Smooth muscle cell (in vitro differentiated cells): ENCODE results near the gene KSR2. TPM values are rescaled to one million over a fixed set of nuclear protein-coding genes. Genes with fewer than 3 reads are reported as not detected.

Experiments
- DNase-seq: peaks from one replicate; lab custom pipeline; 2025; ENCODE audit not compliant: unreplicated experiment; lab: John Stamatoyannopoulos, UW
- H2AFZ ChIP-seq: fragments of 200-600 bp; sonication (generic); 2 replicates; pipeline ENCODE4 v1.6.0; 2016; ENCODE audit warnings: antibody characterized with exemption, low read depth, mild to moderate bottlenecking
- H3F3A ChIP-seq: fragments of 200-600 bp; sonication (generic); 2 replicates; pipeline ENCODE4 v1.6.0; 2017; ENCODE audit warnings: antibody characterized with exemption, low read depth
- H3K27ac ChIP-seq: fragments of 200-600 bp; sonication (generic); 2 replicates; pipeline ENCODE4 v1.5.1; 2016; ENCODE audit warnings: low read depth, mild to moderate bottlenecking
- H3K27me3 ChIP-seq: fragments of 200-600 bp; sonication (generic); 2 replicates; pipeline ENCODE4 v1.6.1; 2016; ENCODE audit warnings: low read depth, mild to moderate bottlenecking
- H3K36me3 ChIP-seq: fragments of 200-600 bp; sonication (generic); 2 replicates; pipeline ENCODE4 v1.5.1; 2016; ENCODE audit warnings: low read depth
- H3K4me1 ChIP-seq: fragments of 200-600 bp; sonication (generic); 2 replicates; pipeline ENCODE4 v1.5.1; 2016; ENCODE audit warnings: low read depth
- H3K4me2 ChIP-seq: fragments of 200-600 bp; sonication (generic); 2 replicates; pipeline ENCODE4 v1.6.0; 2016; ENCODE audit warnings: mild to moderate bottlenecking
- H3K4me3 ChIP-seq: fragments of 200-600 bp; sonication (generic); 2 replicates; pipeline ENCODE4 v1.5.1; 2016; ENCODE audit warnings: mild to moderate bottlenecking
- H3K79me2 ChIP-seq: fragments of 200-600 bp; sonication (generic); 2 replicates; pipeline ENCODE4 v1.6.0; 2016; ENCODE audit warnings: low read depth, mild to moderate bottlenecking
- H3K9ac ChIP-seq: fragments of 200-600 bp; sonication (generic); 2 replicates; pipeline ENCODE4 v1.6.0; 2016; ENCODE audit warnings: low read depth
- H3K9me3 ChIP-seq: fragments of 200-600 bp; sonication (generic); replicated peaks from 2 replicates; pipeline ENCODE4 v1.5.1; 2016; ENCODE audit warnings: low read depth
- H4K20me1 ChIP-seq: fragments of 200-600 bp; sonication (generic); 2 replicates; pipeline ENCODE4 v1.6.0; 2016; ENCODE audit warnings: low read depth
- CTCF ChIP-seq: fragments of 200-600 bp; sonication (generic); IDR thresholded peaks from 2 replicates; pipeline ENCODE4 v1.5.1; 2017; ENCODE audit warnings: borderline replicate concordance, mild to moderate bottlenecking, antibody characterized with exemption; ENCODE audit not compliant: insufficient read depth, poor library complexity, severe bottlenecking
- WGBS: methylation state at CpG from one replicate; pipeline ENCODE4 v1.1.7; 2016; ENCODE audit warnings: low lambda C conversion rate; 5-methylcytosine and 5-hydroxymethylcytosine counted together
- polyA plus RNA-seq: library from polyadenylated mRNA; unstranded; fragments of >200 nt; fragmentation: Nextera tagmentation; extraction: Ambion mirVana; gene quantifications from 2 replicates; pipeline ENCODE4 v1.2.1, GENCODE V29; 2016
- total RNA-seq: library from RNA; depleted of rRNA; stranded (reverse); fragments of >200 nt; gene quantifications from 2 replicates; pipeline ENCODE4 v1.2.3, GENCODE V29; 2014

Gene KSR2
- total and polyA plus RNA-seq, 2 experiments from 2014 or later, result 0.04 TPM; not detected in 1

- DNase-seq, result no peak
- no peaks in the 10 kb centered on the region for H3K79me2 ChIP-seq
- WGBS, result 87% methylated on average over 1 of the region's 1 CpG
- no peak overlapping the region for H3K9ac ChIP-seq
- peaks cover 3% of the 10 kb centered on the region for H3F3A ChIP-seq
- no peak overlapping the region for H3K27ac ChIP-seq
- no peak overlapping the region for H2AFZ ChIP-seq
- H3K36me3 ChIP-seq, result no peaks in the 10 kb centered on the region
- no peaks in the 10 kb centered on the region for H3K4me1 ChIP-seq
- no peaks in the 10 kb centered on the region for H4K20me1 ChIP-seq
- H3K4me2 ChIP-seq, result no peak overlapping the region
- no peak overlapping the region for H3K4me3 ChIP-seq
- no peak for TF ChIP-seq CTCF
- peaks cover 3% of the 10 kb centered on the region for H3K27me3 ChIP-seq
- H3K9me3 ChIP-seq, result no peaks in the 10 kb centered on the region
Observed at GRCh38 chr12:117674763-117675162, 294.0 kb downstream of the KSR2 start.

- TF ChIP-seq CTCF, result no peak
- H2AFZ ChIP-seq, result no peak overlapping the region
- no peaks in the 10 kb centered on the region for H4K20me1 ChIP-seq
- H3K79me2 ChIP-seq, result no peaks in the 10 kb centered on the region
- no peak overlapping the region for H3K9ac ChIP-seq
- no peaks in the 10 kb centered on the region for H3K36me3 ChIP-seq
- 94% methylated on average over 3 of the region's 3 CpGs for WGBS
- peaks cover 3% of the 10 kb centered on the region for H3K27me3 ChIP-seq
- H3K4me3 ChIP-seq, result no peak overlapping the region
- H3K9me3 ChIP-seq, result no peaks in the 10 kb centered on the region
- no peak overlapping the region for H3K4me2 ChIP-seq
- H3F3A ChIP-seq, result peaks cover 3% of the 10 kb centered on the region
- no peak overlapping the region for H3K27ac ChIP-seq
- no peaks in the 10 kb centered on the region for H3K4me1 ChIP-seq
- DNase-seq, result no peak
Observed at GRCh38 chr12:117674313-117674712, 294.5 kb downstream of the KSR2 start.

- no peak overlapping the region for H2AFZ ChIP-seq
- H3K9me3 ChIP-seq, result no peaks in the 10 kb centered on the region
- H3K4me3 ChIP-seq, result no peak overlapping the region
- no peak overlapping the region for H3K9ac ChIP-seq
- peaks cover 16% of the 10 kb centered on the region for H3K27me3 ChIP-seq
- no peaks in the 10 kb centered on the region for H3K36me3 ChIP-seq
- H3K4me1 ChIP-seq, result no peaks in the 10 kb centered on the region
- H3F3A ChIP-seq, result peaks cover 3% of the 10 kb centered on the region
- no peak overlapping the region for H3K4me2 ChIP-seq
- no peak overlapping the region for H3K27ac ChIP-seq
- H3K79me2 ChIP-seq, result no peaks in the 10 kb centered on the region
- no peak for DNase-seq
- H4K20me1 ChIP-seq, result no peaks in the 10 kb centered on the region
- peak; percentile 31 for TF ChIP-seq CTCF
- 23% methylated on average over 8 of the region's 8 CpGs for WGBS
Observed at GRCh38 chr12:117671734-117672133, 297.1 kb downstream of the KSR2 start.

GRCh38 chr12:117664169-117664568 is 304.6 kb downstream of the KSR2 start:
- no peak for DNase-seq
- H3K9ac ChIP-seq, result no peak overlapping the region
- H3K4me3 ChIP-seq, result no peak overlapping the region
- H4K20me1 ChIP-seq, result no peaks in the 10 kb centered on the region
- H3K79me2 ChIP-seq, result no peaks in the 10 kb centered on the region
- H3K36me3 ChIP-seq, result no peaks in the 10 kb centered on the region
- no peak overlapping the region for H3K27ac ChIP-seq
- H3K27me3 ChIP-seq, result peaks cover 33% of the 10 kb centered on the region
- H3K4me2 ChIP-seq, result no peak overlapping the region
- WGBS, result 91% methylated on average over 5 of the region's 5 CpGs
- H3K9me3 ChIP-seq, result no peaks in the 10 kb centered on the region
- H3F3A ChIP-seq, result no peaks in the 10 kb centered on the region
- no peak for TF ChIP-seq CTCF
- H2AFZ ChIP-seq, result no peak overlapping the region
- no peaks in the 10 kb centered on the region for H3K4me1 ChIP-seq
